T-helper 2 cell treated with Interferon-gamma antibody and Interleukin-4, amounts not matched to agents 100 ng/mL and 5 ng/mL, for 36 hours (primary cell): ENCODE data around the gene SDHA. TPM values are rescaled to one million over a fixed set of nuclear protein-coding genes. Genes with fewer than 3 reads are reported as not detected.

Source experiments
- intact Hi-C: fragments of 100-400 bp; cut with micrococcal nuclease; formaldehyde crosslinking; loops from one replicate; pipeline ENCODE4 v1.15.1; 2023
- total RNA-seq: library from RNA; stranded (reverse); gene quantifications from 2 replicates; pipeline ENCODE4 v1.2.3, GENCODE V29; 2022

Gene SDHA
- total RNA-seq, 1 donor from 2014 or later, result 158 TPM

DNA sequence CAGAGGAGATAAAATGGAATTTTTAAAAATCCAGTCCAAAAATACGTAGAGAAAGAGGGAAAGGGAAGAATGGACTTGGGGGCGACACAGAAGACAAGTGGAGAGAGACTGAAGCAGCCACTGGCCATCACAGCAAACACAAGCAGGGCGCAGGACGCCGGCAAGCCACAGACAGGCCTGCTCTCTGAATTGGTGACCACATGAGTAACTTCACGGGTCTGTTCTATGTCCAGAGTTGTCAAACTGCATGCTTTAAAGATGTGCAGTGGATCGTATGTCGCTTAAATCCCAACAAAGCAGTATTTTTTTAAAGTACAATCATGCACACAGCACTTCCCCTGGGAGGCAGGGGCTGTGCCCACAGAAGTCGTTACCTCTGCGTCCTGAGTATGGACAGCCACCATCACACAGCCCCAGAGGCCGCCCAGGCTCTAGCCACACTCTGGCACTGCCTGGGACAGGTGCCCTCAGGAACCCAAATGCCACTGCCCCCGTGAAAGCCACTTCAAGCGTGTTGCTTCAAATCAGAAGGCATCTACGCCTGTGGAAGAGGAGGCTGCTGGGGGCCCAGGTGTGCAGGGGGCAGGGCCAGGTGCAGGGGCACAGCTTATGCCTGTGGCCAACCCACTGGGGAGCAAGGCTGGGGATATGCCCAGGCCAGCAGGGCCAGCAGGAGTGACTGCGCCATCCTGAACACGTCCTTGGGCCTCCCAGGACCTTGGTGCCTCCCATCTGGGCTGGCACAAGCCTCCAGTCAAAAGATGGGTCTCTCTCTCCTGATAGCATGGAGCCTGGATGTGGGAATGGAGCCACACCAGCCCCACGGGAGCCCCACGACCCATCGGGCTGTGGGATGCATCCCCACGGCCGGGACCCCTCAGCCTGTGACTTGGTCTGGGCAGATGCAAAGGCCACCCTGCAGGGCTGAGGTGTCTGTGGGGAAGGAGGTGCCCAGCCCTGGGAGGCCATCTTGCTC, 32.7 kb upstream of the SDHA start:
- intact Hi-C loops, result no loop called here

DNA sequence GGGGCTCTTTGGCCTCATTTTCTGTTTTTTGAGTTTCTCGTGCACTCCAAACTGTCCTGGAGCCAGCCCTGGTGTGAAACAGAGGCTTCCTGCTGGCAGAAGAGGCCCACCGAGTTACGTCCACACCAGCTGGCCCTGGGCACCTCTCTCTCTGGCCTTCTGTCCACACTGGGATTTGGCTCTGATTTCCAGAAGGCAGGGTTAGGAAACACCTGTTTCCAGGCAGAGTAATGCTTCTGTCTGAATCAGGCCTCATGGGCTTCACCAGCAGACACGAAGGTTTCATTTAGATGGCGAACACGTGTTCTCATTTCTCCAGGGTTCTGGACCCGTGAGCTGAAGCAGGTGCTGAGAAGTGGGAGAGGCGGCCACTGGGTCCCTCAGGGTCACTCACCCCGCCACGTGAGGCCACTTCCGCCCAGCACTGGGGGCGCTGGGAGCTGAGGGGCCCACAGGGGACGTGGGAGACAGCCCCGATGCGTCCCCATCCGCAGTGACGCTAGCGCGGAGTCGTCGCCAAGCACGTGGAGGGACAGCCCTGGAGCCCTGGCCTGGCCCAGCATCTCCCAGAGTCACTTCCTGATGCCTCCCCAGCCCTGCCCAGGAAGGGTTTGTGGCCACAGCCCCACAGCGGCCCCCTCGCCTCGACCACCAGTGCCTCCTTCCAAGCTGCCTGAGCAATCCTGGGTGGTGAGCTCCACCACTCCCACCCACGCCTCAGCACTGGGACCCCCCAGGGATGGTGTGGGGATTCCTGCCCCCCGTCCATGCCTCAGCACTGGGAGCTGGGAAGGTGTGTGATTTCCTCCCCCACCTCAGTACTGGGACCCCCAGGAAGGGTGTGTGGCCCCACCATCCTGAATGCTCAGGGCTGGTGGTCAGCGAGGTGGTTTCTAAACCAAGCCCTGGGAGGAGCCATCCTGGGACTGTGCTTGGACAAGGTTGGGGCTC, 31.8 kb upstream of the SDHA start:
- intact Hi-C loops, result no loop called here

- intact Hi-C loops, result no loop called here
Measured at GRCh38 chr5:187042-187431, 31.1 kb upstream of the SDHA start.

- intact Hi-C loops, result loop anchor here (1.0 kb wide), 1 partner anchor 31 kb away; no protein-coding TSS in a partner anchor
Measured at GRCh38 chr5:187617-188451, 30.3 kb upstream of the SDHA start.

DNA sequence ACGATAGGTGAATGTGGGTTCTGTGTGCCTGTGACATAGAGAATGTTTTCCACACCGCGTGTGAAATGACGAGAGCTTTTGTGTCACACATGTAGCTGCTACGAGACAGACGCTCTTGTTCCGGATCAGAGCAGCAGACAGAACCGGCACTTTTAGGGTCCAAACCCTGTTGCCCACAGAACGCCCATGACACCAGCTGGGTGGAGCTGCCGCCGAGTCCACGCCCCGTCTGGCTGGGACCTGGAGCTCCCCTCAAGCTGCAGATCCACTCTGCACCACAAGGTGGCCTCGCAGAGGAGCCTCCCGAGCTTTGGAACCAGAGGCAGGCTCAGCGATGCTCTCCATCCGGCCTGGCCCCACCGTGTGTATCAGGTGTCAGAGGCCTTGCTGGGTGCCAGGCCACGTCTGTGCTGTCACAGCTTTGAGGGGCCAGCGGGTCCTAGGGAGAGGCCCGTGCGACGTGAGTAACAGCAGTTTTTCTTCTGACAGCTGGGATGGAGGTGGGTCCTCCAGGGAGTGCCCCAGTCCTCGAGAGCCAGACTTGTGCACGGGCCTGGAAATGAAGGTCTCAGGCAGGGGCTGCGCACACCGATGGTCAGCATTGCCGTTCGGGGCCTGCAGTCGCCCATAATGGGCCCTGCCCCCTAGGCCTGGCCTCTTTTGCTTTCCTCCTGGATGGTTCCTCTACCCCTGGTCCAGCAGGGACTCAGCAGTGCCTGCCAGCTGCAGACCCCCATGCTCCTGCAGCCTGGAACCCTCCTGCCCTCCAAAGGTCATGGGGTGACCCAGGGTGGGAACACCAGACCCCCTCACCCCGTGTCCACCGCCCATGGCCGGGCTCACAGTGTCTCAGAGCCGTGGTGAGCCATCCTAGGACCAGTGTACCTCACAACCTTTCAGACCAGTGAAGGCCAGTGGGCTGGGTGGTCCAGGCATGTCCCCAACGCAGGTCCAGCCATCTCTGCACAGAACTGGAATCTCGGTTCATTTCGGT, 29.3 kb upstream of the SDHA start:
- intact Hi-C loops, result loop anchor here (1.0 kb wide), 1 partner anchor 31 kb away; no protein-coding TSS in a partner anchor

GRCh38 chr5:189486-189885, 28.6 kb upstream of the SDHA start:
- intact Hi-C loops, result no loop called here

- intact Hi-C loops, result no loop called here
Measured at GRCh38 chr5:189976-190365, 28.1 kb upstream of the SDHA start.

DNA sequence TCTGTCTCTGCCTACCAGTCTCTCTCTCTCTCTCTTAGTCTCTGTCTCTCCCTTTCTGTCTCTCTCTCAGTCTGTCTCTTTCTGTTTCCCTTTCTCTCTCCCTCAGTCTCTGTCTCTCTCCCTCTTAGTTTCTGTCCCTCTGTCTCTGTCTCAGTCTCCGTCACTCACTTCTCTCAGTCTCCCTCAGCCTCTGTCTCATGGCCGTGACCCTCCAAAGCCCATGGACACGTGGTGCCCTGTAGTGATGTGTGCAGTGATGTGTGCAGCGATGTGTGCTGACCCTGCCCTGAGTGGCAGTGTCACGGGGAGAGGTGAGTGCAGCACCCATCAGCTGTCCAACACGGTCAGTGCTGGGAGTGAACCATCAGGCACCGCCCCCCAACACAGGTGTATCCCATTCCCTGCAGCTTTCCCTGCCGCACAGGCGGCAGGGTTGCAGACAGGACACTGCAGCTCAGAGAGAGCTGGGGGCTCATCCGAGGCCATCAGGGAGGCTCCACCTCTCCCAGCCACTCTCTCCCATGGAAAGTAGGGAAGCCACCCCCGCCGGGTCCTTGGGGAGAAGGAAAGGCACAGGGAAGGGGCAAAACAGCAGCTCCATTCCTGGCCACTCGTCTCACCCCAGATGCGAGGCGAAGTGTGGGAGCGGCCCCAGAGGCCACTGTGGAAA, 27.6 kb upstream of the SDHA start:
- intact Hi-C loops, result no loop called here

DNA sequence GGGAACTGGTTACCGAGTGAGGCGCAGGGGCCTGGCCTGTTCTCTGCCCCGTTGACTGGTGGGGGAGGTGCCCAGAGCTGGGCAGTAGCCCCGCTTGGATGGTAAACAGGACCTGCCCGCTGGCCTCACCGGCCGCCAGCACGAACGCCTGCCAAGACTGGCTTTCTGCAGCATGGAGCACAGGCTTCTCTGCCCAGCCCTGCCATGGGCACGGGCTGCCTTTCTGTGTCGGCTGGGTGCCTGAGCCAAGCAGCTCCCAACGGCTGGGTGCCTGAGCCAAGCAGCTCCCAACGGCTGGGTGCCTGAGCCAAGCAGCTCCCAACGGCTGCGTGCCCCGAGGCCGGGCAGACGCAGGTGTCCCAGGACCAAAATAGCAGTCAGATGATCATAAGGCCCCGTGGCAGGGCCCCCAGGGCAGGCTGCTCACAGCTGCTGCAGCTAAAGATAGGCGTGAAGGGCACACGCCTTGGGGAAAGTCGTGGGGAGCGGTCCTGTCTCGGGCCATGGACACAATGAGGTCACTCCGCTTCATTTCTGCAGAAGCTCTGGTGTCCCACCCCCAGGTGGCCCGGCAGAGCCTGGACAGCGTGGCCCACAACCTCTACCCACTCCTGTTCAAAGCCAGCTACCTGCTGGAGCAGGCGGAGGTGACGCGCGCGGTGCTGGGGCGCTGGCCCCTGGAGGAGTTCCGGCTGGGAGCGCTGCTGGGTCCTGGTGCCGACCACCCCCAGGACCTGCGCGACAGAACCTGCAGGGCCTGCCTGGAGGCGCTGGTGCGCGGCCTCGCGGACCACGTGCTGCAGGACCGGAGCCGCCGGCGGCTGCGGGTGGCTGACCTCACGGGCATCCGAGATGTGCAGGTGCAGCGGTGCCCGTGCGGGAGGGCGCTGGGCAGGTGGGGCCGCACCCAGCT, 26.8 kb upstream of the SDHA start, which contains the start of gene LRRC14B:
Gene LRRC14B (plus strand): TSS at position 460 of the 913 bp plus-strand sequence. CDS start 44 bp downstream, at position 504.
- intact Hi-C loops, result no loop called here

DNA sequence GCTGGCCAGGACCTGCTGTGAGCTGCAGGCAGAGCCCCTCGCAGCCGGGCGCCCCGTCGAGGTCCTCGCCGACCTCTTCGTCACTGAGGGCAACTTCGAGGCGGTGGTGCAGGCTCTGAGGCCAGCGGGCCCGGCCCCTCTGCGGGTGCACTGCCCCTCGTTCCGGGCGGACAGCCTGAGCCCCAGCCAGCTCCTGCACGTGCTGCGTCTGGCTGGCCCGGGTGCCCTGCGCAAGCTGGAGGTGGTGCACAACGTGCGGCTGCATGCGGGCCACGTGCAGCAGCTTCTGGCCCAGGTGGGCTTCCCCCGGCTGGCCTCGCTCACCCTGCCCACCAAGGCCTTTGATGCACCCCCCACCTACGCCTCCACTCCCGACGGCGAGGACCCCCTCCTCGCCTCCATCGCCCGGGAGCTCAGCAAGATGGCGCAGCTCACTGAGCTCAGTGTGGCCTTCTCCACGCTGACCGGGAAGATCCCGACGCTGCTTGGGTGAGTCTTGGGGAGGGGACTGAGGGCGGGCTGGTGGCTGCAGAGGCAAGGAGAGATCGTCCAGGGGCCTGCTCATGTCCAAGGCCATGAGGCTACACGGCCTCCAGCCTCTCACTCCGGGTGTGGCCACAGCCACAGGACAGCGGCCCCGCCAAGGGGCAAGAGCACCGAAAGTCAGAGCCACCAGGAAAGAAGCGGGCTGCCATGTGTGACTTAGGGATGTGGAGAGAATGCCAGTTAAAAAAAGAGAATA, 26.0 kb upstream of the SDHA start:
- intact Hi-C loops, result no loop called here

DNA sequence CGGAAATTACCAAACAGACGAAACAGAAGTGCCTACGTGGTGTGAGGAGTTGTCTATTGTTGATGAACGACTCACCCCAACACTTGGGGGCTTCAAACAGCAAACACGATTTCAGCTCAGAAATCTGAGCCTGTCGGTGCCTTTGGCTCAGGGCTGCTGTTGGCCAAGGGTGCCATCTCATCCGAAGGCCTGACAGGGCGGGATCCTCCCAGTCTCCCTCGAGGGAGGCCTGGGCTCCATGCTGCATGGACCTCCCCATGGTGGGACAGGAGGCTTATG, 25.5 kb upstream of the SDHA start:
- intact Hi-C loops, result no loop called here

DNA sequence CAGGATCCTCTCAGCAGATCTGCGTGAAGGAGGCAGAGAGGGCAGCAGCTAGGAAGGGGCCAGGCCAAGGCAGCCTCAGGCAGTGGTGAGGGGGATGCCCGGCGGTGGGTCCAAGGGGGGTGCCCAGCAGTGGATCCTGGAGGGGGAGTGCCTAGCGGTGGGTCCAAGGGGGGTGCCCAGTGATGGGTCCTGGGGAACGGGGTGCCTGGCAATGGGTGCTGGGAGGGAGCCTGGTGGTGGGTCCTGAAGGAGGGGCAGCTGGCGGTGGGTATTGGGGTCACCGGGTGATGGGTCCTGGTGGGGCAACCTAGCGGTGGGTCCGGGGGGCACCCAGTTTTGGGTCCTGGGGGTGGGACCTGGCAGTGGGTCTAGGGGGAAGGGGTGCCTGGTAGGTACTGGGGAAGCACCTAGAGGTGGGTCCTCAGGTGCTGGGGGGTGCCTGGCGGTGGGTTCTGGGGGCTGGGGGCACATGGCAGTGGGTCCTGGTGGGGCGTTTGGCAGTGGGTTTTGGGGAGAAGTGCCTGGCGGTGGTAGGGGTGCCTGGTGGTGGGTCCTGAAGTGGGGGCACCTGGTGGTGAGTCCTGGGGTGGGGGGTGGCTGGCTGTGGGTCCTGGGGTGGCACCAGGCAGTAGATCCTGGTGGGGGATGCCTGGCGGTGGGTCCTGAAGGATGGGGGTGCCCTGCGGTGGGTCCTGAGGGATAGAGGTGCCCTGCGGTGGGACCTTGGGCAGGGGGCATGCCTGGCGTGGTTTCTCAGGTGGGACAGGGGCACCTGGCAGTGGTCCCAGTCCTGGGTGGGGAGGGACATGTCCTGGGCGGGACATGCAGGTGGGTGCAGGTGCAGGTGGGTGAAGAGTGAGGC, 24.9 kb upstream of the SDHA start:
- intact Hi-C loops, result no loop called here

DNA sequence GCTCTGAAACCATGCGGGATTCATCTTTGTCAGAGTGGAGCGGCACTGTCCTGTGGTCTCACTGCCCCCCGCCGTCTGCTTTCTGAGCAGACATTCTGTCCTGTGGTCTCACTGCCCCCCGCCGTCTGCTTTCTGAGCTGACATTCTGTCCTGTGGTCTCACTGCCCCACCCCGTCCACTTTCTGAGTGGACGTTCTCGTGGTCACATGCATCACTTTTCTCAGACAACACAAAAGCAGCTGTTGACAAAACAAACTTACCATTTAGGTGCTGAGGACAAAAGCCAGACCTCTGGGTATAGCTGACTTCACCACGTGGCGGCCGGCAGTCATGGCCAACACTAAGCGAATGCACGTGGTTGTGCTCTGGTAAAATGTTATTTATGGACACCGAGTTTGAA, 24.0 kb upstream of the SDHA start:
- intact Hi-C loops, result no loop called here

- intact Hi-C loops, result no loop called here
Measured at GRCh38 chr5:194603-195209, 23.4 kb upstream of the SDHA start.

- intact Hi-C loops, result no loop called here
Measured at GRCh38 chr5:195401-196160, 22.5 kb upstream of the SDHA start.
